ENCODE measurements around the gene HSPA12B. TPM values are rescaled to one million over a fixed set of nuclear protein-coding genes. Genes with fewer than 3 reads are reported as not detected.

The HSPA12B gene
- total and polyA plus RNA-seq, 7 donors, result 4.0 to 9.7 (median 7.5) TPM

DNA sequence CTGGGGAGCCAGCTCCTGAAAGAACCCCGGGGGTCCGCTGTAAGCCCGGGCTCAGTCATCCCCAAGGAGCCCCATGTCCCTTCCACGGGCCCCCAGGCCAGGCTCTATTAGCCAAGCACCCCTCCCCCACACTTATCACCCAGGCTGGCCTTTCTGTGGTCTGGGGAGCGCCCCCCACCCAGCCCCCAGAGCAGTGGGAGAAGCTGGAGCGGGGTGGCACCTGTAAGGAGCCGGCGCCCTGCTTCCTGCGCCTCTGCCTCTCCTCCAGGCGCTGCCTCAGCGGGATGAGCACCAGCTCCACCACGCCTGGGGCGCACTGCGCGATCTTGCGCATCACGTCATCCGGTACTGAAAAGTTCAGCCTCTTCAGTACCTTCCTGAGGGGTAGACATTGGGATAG is 46.5 kb downstream of the HSPA12B start:
- TF ChIP-seq, protein P1, sequence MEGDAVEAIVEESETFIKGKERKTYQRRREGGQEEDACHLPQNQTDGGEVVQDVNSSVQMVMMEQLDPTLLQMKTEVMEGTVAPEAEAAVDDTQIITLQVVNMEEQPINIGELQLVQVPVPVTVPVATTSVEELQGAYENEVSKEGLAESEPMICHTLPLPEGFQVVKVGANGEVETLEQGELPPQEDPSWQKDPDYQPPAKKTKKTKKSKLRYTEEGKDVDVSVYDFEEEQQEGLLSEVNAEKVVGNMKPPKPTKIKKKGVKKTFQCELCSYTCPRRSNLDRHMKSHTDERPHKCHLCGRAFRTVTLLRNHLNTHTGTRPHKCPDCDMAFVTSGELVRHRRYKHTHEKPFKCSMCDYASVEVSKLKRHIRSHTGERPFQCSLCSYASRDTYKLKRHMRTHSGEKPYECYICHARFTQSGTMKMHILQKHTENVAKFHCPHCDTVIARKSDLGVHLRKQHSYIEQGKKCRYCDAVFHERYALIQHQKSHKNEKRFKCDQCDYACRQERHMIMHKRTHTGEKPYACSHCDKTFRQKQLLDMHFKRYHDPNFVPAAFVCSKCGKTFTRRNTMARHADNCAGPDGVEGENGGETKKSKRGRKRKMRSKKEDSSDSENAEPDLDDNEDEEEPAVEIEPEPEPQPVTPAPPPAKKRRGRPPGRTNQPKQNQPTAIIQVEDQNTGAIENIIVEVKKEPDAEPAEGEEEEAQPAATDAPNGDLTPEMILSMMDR (IDR thresholded peaks at IDR 0.05), result no peak
- DNase-seq, result no peak
- no peak for ATAC-seq
- H3K9me3 ChIP-seq, result no peaks in the 10 kb centered on the region
- peaks cover 15% of the 10 kb centered on the region for H3K4me1 ChIP-seq
- no peaks in the 10 kb centered on the region for H3K36me3 ChIP-seq (ENCODE audit: insufficient read depth in 1 of 2, low read depth in 1 of 2)
- no peak overlapping the region for H3K27ac ChIP-seq
- intact Hi-C loops (cut with DNase I), result no loop called here
- WGBS, 3 donors, result 40 to 47% (median 43%) methylated on average over 18 of the region's 18 CpGs
- no peak overlapping the region for H3K4me3 ChIP-seq
- peaks cover 0 to 17% (median 8%) of the 10 kb centered on the region in 3 donors for H3K27me3 ChIP-seq (ENCODE audit: insufficient read depth in 3 of 3, low read length in 2 of 3)

DNA sequence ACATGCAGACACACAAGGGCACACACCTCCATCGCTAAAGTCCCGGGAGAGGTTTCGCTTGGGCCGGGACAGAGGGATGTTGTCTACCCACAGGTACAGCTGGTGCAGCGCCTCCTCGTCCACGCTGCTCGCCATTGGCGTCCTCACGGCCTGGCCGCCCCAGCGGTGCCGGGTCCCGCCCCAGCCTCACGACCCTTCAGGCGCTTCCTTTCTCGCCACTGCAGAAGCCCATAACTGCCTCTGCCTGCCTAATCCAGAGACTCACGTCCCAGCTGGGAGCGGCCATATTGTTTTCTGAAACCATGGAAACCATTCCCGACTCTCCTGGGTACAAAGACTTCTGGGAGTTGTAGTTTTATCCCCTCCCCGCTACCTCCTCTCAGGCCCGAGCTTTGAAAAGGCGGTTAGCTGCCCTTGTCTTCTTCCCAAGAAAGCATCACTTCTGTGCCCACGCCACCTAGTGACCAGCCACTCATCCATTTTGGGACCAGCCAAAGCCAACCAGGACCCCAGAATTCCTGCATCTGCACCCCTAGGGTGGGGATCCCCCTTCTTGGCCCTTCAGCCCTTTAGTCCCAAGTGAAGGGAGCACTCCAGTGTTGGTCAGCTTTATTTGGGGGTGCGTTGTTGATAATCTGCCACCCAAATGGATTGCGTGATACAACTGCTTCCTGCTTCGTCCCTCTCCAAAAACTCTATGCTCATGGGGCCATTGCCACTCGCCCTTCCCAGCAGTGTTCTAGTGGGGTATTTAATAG is 48.8 kb downstream of the HSPA12B start, which contains the start of gene SPEF1:
Gene SPEF1 (minus strand): TSS at position 296 of the 758 bp plus-strand sequence. CDS start 161 bp downstream, at position 135.
- intact Hi-C loops (cut with DNase I), result loop anchor here in 1 of 2 donors (10.0 kb wide), 1 partner anchor 303 kb away; no protein-coding TSS in a partner anchor
- peak within 1 kb of the TSS; percentile 67 for H3K4me3 ChIP-seq
- no peak within 1 kb of the TSS for H3K27ac ChIP-seq
- WGBS, 3 donors, result 13 to 15% (median 14%) methylated on average over 28 of the region's 28 CpGs
- DNase-seq (peak; percentile 69 to 82), ATAC-seq (peak; percentile 82 to 93 (median 88))
- peaks cover 0 to 17% (median 8%) of the 10 kb centered on the region in 3 donors for H3K27me3 ChIP-seq (ENCODE audit: insufficient read depth in 3 of 3, low read length in 2 of 3)
- H3K36me3 ChIP-seq (ENCODE audit: insufficient read depth in 1 of 2, low read depth in 1 of 2), result peaks cover 0 to 4% of the 10 kb centered on the region in 2 donors
- TF ChIP-seq, protein P1 (IDR thresholded peaks at IDR 0.05), result peak; percentile 38
- no peaks in the 10 kb centered on the region for H3K9me3 ChIP-seq
- H3K4me1 ChIP-seq, result peaks cover 30% of the 10 kb centered on the region

DNA sequence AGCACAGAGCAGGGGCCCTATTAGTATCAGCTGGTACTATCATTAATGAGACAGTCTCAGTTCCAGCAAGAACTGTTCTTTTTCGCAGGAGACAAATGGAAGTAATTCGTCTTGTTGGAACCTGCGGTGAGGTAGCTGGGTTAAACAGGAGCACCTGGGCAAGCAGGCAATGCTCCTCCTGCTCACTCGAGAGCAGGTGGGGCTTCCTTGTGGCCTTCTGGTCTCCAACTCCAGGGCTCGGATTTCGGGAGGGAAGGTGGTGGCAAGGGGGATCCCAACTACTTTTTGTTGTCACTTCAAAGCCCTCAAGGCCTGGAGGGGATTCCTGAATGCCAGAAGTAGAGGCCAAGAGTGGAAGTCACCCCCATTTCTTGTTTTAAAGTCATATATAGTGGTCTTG is 50.1 kb downstream of the HSPA12B start:
- no peak for DNase-seq
- intact Hi-C loops (cut with DNase I), result loop anchor here in 1 of 2 donors (10.0 kb wide), 1 partner anchor 302 kb away; no protein-coding TSS in a partner anchor

DNA sequence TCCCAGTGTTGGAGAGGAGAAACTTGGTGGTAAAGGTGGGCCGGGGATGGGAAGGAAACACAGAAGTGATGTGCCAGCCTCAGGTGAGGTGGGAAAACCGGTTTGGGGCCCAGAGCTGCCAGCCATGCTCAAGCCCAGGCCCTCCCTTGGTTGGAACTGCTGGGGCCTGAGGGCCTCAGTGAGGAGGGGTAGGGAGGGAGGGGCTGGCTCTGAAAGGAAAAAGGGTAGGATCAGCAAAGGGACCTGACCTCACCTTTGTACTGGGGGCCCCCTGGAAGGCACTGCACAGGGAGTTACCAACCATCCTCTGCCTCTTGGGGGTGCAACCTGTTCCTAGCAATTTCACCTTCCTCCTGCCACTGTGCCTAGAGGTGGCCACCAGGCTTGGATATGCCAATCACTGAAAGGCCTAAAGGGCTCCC is 50.6 kb downstream of the HSPA12B start:
- WGBS, 3 donors, result 50 to 71% (median 70%) methylated on average over 2 of the region's 2 CpGs
- peaks cover 35% of the 10 kb centered on the region for H3K4me1 ChIP-seq
- intact Hi-C loops (cut with DNase I), result loop anchor here in 1 of 2 donors (10.0 kb wide), 1 partner anchor 302 kb away; no protein-coding TSS in a partner anchor
- no peak overlapping the region for H3K4me3 ChIP-seq
- DNase-seq (peak in 1 of 2 donors; percentile 30), ATAC-seq (no peak)
- TF ChIP-seq, protein P1 (IDR thresholded peaks at IDR 0.05), result no peak
- H3K9me3 ChIP-seq, result no peaks in the 10 kb centered on the region
- H3K27ac ChIP-seq, result no peak overlapping the region
- H3K36me3 ChIP-seq (ENCODE audit: insufficient read depth in 1 of 2, low read depth in 1 of 2), result peaks cover 0 to 4% of the 10 kb centered on the region in 2 donors
- H3K27me3 ChIP-seq (ENCODE audit: insufficient read depth in 3 of 3, low read length in 2 of 3), result peaks cover 0 to 6% (median 1%) of the 10 kb centered on the region in 3 donors

More for the DNA sequence above, 50.1 kb downstream of the HSPA12B start:
- H3K4me1 ChIP-seq, result peaks cover 35% of the 10 kb centered on the region
- H3K27ac ChIP-seq, result no peak overlapping the region
- ATAC-seq, result no peak
- no peak overlapping the region for H3K4me3 ChIP-seq
- H3K36me3 ChIP-seq (ENCODE audit: insufficient read depth in 1 of 2, low read depth in 1 of 2), result peaks cover 0 to 4% of the 10 kb centered on the region in 2 donors
- 80 to 87% (median 84%) methylated on average over 6 of the region's 6 CpGs for whole genome bisulfite sequencing, 3 donors
- TF ChIP-seq, protein P1 (IDR thresholded peaks at IDR 0.05), result no peak
- H3K9me3 ChIP-seq, result no peaks in the 10 kb centered on the region
- H3K27me3 ChIP-seq (ENCODE audit: insufficient read depth in 3 of 3, low read length in 2 of 3), result peaks cover 0 to 11% (median 5%) of the 10 kb centered on the region in 3 donors

Measured in psoas muscle (tissue), 8 donors.